Uterus (tissue), 4 donors: ENCODE data around the gene PDE6D. TPM values are rescaled to one million over a fixed set of nuclear protein-coding genes. Genes with fewer than 3 reads are reported as not detected.

Experiments
- DNase-seq, 2 donors: peaks; one replicate each; pipeline ENCODE4 v3.0.0-alpha.2; 2019 to 2020
- H3K27ac ChIP-seq, 2 donors: fragments of 200-600 bp; sonication (generic); 1 replicate in 1 of 2; 2 replicates in 1 of 2; pipeline ENCODE4 v1.5.1; 2016 to 2018
- H3K27me3 ChIP-seq, 2 donors: fragments of 200-600 bp; sonication (generic); one replicate each; pipeline ENCODE4 v1.5.1; 2018 to 2019; ENCODE audit warnings: control low read depth in 1 of 2
- H3K36me3 ChIP-seq, 2 donors: fragments of 200-600 bp; sonication (generic); one replicate each; pipeline ENCODE4 v1.5.1; 2019; ENCODE audit warnings: control low read depth in 1 of 2
- H3K4me1 ChIP-seq, 2 donors: fragments of 200-600 bp; sonication (generic); one replicate each; pipeline ENCODE4 v1.5.1; 2018 to 2019; ENCODE audit warnings: control low read depth in 1 of 2
- H3K4me3 ChIP-seq, 2 donors: fragments of 200-600 bp; sonication (generic); 1 replicate in 1 of 2; 2 replicates in 1 of 2; pipeline ENCODE4 v1.5.1; 2018 to 2019; ENCODE audit warnings: mild to moderate bottlenecking in 1 of 2
- H3K9me3 ChIP-seq, 2 donors: fragments of 200-600 bp; sonication (generic); one replicate each; pipeline ENCODE4 v1.5.1; 2019; ENCODE audit warnings: control low read depth in 1 of 2
- CTCF ChIP-seq, 4 experiments: fragments of 200-600 bp in 2 of 4; fragments of 450-650 bp in 2 of 4; sonication (generic) in 2 of 4; IDR thresholded peaks; one replicate each; pipeline ENCODE4 v1.5.1; 2016 to 2019; ENCODE audit warnings: antibody characterized with exemption in 4 of 4, mild to moderate bottlenecking in 2 of 4, moderate library complexity in 1 of 4
- POLR2A ChIP-seq, 2 donors: fragments of 450-650 bp; IDR thresholded peaks; one replicate each; pipeline ENCODE4 v1.6.1; 2016; ENCODE audit warnings: antibody characterized with exemption in 2 of 2, mild to moderate bottlenecking in 1 of 2, moderate library complexity in 1 of 2
- intact Hi-C: fragments of 100-400 bp; cut with DNase I; formaldehyde crosslinking; loops from one replicate; pipeline ENCODE4 v1.15.1; 2023; ENCODE audit warnings: low total_unique reads
- total RNA-seq, 4 donors: library from RNA; depleted of rRNA in 3 of 4; stranded (reverse); fragments of >200 nt in 3 of 4; gene quantifications; one replicate each; pipeline versions ENCODE4 v1.1.0 to v1.2.4, GENCODE V29; 2014 to 2023
- donor health status: DM: yes; HTN: yes; CAD: no.

The PDE6D gene
- total RNA-seq, 4 donors from 2014 or later, result 23.5 to 140 (median 43.6) TPM

- Histone ChIP-seq H3K27ac (no peak overlapping the region), H3K27me3 (no peaks in the 10 kb centered on the region), H3K4me1 (no peaks in the 10 kb centered on the region), H3K36me3 (no peaks in the 10 kb centered on the region), H3K4me3 (no peak overlapping the region), H3K9me3 (no peaks in the 10 kb centered on the region)
- TF ChIP-seq CTCF (IDR thresholded peaks at IDR 0.05) (no peak), POLR2A (IDR thresholded peaks at IDR 0.05) (no peak)
- intact Hi-C loops, result no loop called here
- DNase-seq, result no peak
These were observed 37.5 kb downstream of the PDE6D start for GRCh38 chr2:231743376-231744116.

GRCh38 chr2:231737761-231738160, 43.3 kb downstream of the PDE6D start:
- intact Hi-C loops, result no loop called here
- Histone ChIP-seq H3K27me3 (no peaks in the 10 kb centered on the region), H3K27ac (no peak overlapping the region), H3K9me3 (no peaks in the 10 kb centered on the region), H3K4me1 (no peaks in the 10 kb centered on the region), H3K36me3 (no peaks in the 10 kb centered on the region), H3K4me3 (no peak overlapping the region)
- no peak for DNase-seq
- TF ChIP-seq POLR2A (IDR thresholded peaks at IDR 0.05) (no peak), CTCF (IDR thresholded peaks at IDR 0.05) (no peak)

GRCh38 chr2:231732604-231733003, 48.5 kb downstream of the PDE6D start:
- Histone ChIP-seq H3K36me3 (no peaks in the 10 kb centered on the region), H3K4me1 (no peaks in the 10 kb centered on the region), H3K27ac (no peak overlapping the region), H3K9me3 (no peaks in the 10 kb centered on the region), H3K4me3 (no peak overlapping the region), H3K27me3 (no peaks in the 10 kb centered on the region)
- DNase-seq, result no peak
- TF ChIP-seq CTCF (IDR thresholded peaks at IDR 0.05), result no peak
- no peak for TF ChIP-seq POLR2A (IDR thresholded peaks at IDR 0.05)
- intact Hi-C loops, result no loop called here

- TF ChIP-seq POLR2A (IDR thresholded peaks at IDR 0.05), result no peak
- H3K36me3 ChIP-seq, result no peaks in the 10 kb centered on the region
These were observed 53.5 kb downstream of the PDE6D start for GRCh38 chr2:231727621-231728020.

GRCh38 chr2:231726276-231726675, 54.8 kb downstream of the PDE6D start:
- Histone ChIP-seq H3K4me3 (no peak overlapping the region), H3K36me3 (no peaks in the 10 kb centered on the region), H3K27me3 (no peaks in the 10 kb centered on the region), H3K27ac (no peak overlapping the region), H3K4me1 (no peaks in the 10 kb centered on the region), H3K9me3 (no peaks in the 10 kb centered on the region)
- no peak for DNase-seq
- no peak for TF ChIP-seq POLR2A (IDR thresholded peaks at IDR 0.05)
- no peak for TF ChIP-seq CTCF (IDR thresholded peaks at IDR 0.05)
- intact Hi-C loops, result no loop called here

More at GRCh38 chr2:231727621-231728020, 53.5 kb downstream of the PDE6D start:
- intact Hi-C loops, result no loop called here
- Histone ChIP-seq H3K4me1 (no peaks in the 10 kb centered on the region), H3K4me3 (no peak overlapping the region), H3K27me3 (no peaks in the 10 kb centered on the region), H3K27ac (no peak overlapping the region), H3K9me3 (no peaks in the 10 kb centered on the region)
- DNase-seq, result no peak
